GM12892 (cell line): ENCODE data around the gene SEC24C.

Experiments
- POLR2A ChIP-seq: IDR thresholded peaks from 2 replicates; pipeline ENCODE4 v1.6.1; 2011; ENCODE audit warnings: low read depth, low read length, control low read depth
- POLR2AphosphoS5 ChIP-seq: IDR thresholded peaks from 2 replicates; pipeline ENCODE4 v1.6.1; 2011; ENCODE audit warnings: low read depth, low read length, control low read depth
- TAF1 ChIP-seq: IDR thresholded peaks from 2 replicates; pipeline ENCODE4 v1.6.1; 2011; ENCODE audit warnings: low read depth, mild to moderate bottlenecking, control low read depth, low read length, borderline replicate concordance

DNA sequence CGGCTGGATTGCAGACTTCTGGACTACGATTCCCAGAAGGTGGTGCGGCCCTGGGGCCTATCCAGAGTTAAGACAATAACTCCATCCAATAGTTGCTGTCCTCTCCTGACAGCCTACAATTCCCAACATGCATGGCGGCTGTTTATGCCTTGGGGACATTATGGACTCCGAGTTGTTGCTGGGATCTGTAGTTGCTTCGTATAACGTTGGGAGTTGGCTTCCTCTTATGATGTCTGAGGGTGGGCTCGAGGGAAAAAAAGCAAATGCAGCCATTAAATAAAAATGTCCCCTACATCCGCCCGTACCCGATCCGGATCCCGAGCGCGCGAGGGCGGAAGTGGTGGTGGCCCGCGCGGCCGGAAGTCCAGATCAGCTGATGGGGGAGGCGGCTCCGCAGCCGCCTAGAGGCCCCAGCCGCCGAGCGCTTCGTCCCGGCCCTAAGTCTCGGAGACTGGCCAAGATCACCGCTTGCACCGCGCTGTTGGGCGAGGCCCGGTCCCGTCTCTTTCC, 41.1 kb downstream of the SEC24C start, which contains the start of gene ZSWIM8:
- TF ChIP-seq POLR2A (peak; percentile 64; the same call in 1 of the 2 replicates), POLR2AphosphoS5 (peak; percentile 45; the same call in 1 of the 2 replicates), TAF1 (no peak)
